ELF-1 (cell line): ENCODE data around the gene AGAP1.

ENCODE experiments used
- DNase-seq: peaks from one replicate; pipeline ENCODE4 v3.0.0-alpha.2; 2016; ENCODE audit warnings: low read depth, low spot score

Gene AGAP1

DNA sequence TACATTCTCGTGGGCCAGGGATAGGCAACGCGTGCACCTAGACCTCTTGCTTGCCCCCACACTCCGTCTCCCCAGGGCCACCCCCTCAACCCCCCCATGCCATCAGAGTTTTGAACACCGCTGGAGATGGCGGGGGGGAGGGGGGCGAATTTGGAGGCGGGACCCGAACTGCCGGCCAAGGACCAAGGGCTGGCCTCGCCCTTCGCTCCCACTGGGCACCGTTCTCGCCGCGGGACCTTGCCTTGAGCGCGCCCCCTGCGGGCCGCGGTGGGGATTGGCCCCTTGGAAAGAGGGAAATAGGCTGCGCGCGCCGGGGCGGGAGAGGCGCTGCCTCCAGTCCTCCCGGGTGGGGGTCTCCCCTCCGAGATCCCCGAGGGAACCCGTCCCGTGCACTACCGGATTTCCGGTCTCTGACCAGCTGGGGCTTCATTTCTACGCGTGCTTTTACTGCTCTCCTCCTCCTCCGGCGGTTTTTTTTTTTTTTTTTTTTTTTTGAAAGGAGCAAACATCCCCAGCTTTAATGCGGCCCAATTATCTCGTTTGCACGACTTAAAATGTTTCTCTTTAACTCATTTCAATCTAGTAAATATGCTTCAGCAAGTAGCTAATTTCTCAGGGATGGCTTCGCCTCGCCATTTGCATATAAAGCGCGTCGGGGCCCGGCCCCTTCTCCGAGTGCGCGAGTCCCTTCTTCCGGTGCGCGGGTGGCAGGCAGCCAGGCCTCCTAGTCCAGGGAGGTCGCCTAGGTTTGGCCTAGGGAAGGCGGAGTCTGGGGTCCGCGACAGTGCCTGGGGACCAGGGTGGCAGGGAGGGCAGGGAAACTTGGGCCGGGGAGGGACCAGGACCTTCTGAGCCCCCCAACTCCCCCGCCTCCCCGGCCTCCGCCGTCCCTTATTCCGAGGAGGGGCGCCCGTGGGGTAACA lies 684.4 kb downstream of the AGAP1 start:
- peak; percentile 94 for DNase-seq

DNA sequence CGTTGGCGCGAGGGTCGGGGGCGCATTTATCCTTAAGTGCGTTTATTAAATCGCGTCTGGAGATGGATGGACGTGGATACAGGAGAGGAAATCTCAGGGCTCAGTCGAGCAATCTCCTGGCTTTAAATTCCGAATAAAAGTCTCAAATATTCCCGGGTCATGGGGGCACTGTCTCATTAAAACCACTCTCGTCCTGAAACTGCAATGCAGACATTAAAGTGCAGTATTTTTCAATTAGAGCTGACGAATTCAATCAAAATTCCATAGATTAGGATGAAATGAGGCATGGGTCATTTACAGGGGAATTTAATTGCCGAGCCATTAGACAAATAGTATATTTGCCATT lies 685.0 kb downstream of the AGAP1 start:
- no peak for DNase-seq

DNA sequence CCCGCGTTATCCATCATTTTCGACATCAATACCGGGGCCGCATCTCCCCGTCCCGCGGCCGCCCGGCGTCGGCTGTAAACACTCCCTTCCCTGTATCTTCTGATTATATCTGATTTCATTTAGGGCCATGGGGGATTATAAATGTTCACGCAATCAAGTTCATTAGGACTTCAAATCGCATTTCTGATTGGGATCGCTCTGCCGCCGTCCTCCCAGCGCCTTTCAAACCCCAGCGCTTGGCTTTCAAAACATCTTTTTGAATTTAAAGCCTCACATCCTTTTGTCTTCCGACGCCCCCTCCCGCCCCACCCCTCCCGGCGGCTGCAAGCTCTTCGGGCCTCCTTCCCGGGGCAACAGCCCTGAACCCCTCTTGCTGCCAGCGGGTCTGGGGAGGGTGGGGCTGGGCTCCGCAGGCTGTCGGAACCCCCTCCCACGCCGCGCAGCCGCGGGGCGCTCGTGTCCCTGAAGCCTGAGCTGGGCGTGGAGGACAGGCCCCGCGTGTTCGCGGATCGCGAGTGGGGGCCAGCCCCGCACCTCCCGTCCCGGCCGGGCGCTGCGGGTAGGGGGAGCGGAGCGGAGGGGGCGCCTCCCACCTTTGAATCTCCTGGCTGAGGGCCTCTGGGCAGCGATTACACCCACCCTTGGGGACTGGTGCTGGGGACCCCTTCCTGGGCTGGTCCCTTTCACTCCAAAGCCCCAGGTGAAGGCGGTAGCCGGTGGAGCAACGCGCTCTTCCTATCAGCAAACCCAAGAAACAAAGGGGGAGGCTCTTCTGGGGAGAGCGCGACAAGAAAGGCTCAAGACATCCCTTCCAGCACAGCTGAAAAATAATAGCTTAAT lies 685.6 kb downstream of the AGAP1 start:
- peak; percentile 44 for DNase-seq

DNA sequence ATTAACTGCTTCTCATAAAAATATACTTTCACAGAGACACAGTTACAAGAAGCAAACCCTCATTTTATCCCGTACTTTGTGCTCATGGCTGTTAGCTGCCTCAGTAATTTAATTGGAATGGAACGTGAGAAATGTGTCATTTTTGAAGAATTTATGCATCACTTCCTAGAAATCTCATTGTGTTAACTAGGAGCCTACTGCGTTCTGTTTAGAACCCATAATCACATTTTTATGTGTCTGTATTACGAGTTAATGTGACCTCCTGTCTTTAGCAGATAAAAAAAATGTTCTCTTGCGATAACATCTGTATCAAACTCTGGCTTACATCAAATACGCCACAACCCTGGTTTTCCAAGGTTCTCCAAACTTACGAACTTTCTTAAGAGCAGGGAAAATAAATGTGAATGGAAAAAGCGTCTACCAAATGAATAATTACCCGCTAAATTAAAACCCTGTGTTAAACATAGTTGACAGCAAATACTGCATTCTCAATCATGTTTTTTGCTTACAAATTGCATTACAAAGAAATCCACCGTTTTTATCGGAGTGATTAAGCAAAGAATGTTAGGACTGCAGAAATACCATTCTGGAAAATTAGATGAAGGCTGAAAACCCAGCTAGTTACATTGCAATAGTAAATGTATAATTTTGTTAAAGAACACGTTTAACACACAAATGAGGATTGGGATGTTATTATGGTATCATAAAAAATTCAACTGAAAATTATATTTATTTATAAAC lies 686.4 kb downstream of the AGAP1 start:
- no peak for DNase-seq

DNA sequence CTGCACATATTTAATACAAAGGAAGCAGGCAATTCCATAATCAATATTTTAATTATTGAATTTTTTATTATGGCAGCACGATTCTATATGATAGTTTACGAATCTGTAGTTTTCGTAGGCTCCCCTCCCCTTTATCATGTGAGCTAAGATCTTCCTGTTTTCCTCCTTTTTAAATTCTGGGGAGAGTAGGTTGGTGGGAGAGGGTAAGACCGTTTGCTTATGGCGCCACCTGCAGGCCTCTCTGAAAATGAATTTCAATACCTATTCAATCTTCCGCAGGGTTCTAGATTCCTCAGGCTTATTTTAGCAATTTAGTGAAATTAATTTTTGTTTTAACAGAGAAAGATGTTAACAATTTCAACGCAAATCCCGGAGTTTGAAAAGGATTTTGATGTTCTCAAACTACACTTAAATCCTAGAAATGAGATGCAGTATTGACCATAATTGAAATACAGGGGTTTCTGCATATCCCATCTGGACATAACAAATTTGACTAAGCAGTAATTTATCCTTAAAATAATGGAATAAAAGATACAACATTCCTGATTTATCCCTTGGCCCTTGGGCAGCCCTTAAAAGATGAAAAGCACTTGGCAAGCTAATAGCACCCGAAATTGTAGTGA lies 687.1 kb downstream of the AGAP1 start:
- DNase-seq = peak; percentile 83
